ENCODE results near the gene SEMA5A.

SEMA5A gene

DNA sequence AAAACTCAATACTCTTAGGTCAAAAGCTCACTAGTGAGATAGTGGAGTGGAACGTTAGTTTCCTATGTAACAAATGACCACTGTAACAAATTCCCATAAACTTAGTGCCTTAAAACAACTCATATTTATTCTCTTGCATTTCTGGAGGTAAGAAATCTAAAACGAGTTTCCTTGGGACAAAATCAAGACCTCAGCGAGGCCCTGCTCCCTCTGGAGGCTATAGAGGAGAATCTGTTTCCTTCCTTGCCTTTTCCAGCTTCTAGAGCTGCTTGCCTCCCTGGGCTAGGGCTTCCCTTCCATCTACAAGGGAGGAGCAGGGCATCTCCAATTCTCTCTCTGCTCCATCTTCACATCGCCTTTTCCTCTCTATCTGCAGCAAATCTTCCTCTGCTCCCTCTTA is 32.0 kb downstream of the SEMA5A start:
- no peak for DNase-seq

DNA sequence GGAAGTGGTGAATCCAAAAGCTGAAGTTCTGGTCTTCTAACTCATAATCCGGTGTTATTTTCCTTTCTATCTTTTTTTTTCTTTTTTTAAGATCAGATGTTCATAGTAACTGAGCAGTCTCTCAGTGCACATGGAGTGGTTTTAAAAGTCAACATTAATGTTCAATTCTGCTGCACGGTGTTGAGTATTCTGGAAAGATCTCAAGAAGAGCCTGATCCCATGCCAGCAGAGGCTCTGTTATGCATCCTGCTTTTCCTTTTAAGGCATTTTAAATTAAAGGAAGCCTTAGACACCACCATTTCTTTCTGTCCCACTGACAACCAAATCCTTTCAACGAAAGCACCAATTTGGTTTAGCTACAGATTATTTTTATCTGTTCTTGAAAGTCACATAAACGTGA is 33.4 kb downstream of the SEMA5A start:
- DNase-seq: no peak

DNA sequence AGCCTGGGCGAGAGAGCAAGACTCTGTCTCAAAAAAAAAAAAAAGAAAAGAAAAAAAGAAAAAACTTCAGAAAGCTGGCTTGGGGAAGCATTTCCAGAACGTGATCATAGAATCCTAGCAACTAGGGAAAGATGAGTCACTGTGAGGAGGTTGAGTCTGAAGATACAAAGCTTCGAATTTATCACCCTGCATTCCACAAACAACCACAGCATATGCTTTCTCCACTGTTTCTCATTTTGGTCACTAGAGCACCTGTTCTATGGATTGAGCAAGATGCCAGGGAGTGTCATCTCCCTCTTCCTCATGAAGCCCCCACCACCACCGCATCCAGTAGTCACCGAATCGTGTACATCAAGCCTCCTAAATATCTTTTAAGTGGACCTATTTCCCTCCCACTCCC is 37.9 kb downstream of the SEMA5A start:
- no peak for DNase-seq

DNA sequence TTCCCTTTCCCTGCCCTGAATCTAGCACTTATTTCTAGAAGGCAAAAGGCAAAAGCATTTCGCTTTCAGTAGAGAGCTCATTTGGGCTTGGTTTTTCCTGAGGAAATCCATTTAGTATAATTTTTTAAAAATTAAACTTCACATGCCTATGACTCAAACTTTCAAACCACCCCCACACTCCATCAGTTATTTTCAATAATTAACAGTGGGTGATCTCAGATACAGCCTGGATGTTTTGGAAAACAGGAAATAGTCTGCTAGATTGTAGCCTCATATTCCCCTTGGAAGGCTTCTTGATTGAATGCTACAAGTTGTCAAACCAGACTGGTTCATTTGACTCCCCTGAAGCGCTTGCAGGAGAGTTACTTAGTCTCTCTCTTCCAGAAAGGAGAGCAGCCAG is 40.6 kb downstream of the SEMA5A start:
- DNase-seq: no peak

DNA sequence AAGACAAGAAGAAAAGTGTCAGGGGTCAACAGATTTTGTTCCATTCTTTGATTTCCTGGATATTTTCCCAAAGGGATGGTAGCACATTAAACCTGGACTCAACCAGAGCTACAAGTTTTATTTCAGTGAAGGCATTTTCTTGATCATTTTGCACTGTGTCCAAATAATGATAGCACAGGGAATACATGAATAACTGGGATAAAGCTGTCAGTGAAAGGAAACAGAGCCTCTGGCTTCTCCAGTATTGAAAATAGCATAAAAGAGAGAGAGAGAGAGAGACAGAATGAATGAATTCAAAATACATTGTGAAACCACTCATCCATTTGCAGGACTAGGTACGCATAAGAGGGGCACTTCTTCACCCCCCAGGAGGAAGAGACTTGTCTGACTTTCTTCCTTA is 43.0 kb downstream of the SEMA5A start:
- no peak for DNase-seq

DNA sequence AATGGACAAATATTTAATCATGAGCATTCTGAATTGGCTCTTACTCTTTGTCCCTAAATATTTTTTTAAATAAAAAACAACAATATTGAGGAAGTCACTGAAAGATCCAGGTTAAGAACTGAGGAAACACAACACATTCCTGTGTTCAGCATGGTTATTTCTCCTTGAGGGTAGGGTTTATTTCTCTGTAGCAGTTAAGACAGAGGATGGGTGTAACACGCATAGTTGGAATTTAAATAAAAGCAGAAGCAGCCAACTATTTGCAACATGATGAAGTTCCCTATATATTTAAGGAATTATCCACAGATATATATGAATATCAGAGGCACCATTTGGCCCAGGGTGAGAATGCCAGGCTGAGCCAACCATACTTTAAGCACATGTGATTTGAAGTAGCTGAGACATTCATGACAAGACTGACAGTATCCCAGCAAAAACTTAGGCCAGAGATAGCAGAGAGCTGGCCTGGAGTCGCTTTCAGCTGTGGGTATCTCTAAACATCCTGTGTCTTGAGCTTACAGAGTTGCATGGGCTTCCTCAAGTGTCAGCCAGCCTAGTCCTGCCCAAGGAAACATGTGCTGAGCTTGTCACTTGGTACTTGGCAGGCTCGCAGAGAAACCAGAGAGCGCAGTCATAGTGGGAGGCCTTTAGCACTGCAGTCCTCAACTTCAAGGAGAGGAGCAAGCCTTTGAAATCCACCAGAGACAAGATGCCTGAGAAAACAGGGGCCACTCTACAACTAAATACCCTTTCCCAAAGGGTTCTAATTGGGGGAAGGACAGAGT is 43.6 kb downstream of the SEMA5A start:
- DNase-seq: no peak

DNA sequence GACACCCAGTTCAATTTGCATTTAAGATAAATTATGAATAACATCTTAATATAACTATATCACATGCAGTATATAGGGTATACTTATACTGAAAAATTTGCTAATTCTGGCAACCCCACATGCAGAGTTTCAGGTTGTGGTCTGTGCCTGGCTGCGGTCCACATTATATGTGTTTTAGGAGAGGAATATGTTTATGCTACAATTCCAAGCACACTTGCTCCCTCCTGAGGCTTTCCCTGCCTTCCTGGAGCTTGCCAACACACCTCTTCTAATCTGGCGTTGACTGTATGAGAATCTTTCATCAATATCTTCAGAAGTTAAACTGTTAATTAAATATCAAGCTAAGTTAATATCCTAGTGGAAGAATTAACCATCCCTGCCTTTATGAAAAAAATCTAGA is 45.2 kb downstream of the SEMA5A start:
- no peak for DNase-seq

DNA sequence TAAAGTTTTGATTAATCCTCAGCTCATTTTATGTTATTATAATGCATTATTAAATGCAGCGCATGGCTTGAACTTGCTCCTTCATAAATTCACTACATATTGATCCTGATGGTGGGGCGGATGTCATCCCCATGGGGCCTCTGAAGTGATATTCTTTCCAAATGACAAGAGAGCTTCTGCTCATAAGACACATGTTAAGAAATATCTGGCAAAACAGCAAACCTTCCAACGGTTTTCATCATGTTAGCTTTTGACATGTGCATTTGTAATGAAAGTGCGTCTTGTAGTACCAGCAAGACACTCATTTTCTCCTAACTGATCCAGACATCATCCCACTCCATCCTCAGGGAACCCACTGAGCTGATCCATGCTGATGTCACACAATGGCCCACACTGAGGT is 45.7 kb downstream of the SEMA5A start:
- DNase-seq: no peak

DNA sequence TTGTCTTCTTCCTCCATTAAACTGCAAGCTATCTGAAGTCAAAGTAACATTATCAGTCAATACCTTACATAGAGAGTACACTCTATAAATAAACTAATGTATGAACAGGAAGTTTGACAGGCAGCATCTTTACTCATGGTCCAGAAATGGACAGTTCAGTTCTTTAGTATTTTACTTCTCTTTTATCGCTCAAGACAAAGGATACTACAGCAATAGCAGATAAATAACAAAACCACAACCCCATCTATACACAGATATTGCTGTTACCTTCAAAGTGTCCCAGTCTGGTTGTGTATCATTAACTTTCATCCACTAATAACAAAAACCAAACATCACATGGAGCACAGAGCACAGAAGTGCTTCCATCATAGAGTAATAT is 46.4 kb downstream of the SEMA5A start:
- no peak for DNase-seq

DNA sequence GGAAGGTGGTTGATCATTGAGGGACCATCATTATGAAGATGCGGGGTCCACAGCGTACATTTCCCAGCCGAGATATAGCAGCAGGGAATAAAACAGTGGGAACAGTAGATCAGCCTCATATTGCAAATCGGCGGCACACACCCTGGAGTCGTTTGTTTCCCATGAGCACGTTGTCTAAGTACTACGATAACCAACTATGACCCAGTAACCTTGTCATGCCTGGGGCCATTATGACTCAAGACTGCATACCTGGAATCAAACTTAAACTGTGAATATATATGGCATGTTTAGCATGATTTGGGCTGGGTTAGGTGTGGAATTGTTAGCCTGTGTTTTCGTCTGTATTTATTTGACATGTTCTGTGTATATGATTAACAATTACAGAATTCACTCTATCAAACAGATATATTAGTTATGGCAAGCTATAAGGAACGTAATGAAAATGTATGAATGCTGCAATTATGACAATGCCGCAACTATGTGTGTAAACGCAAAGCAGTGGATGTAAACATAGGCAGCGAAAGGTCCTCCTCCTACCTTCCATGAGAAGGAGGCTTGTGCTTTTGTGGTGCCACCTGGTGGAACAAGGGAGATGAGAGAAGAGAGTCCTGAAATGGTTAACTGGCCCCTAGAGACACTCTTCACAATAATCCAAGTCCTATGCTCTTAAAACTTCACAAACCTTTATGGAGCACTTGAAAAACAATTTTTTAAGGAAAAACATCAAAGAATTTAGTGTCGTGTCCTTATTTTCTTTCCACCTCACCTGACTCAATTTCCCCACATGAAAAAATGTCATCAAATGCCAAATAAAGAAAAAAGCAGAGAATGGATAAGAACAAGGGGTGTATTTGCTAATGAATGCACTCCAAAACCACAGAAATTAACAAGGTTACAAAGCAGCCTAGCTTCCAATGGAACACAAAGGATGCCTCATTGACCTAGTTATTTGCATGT is 47.1 kb downstream of the SEMA5A start:
- peak; percentile 65 for DNase-seq

DNA sequence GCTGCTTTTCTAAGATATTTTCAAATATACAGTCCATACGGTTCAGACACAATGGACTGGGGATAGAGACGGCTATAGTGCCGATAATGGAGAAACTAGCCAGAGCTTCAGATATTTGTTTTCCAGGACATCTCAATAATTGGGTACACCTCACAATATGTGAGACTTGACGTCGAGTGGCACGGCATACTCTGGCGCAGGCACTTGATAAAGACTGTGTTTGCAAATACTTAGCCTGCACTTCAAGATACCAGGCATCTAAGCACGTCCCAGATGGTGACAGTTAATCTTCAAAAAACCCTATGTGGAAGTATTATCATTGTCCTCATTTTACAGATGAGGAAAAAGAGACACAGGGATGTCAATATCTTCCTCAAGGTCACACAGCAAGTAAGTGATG is 48.5 kb downstream of the SEMA5A start:
- DNase-seq: no peak

DNA sequence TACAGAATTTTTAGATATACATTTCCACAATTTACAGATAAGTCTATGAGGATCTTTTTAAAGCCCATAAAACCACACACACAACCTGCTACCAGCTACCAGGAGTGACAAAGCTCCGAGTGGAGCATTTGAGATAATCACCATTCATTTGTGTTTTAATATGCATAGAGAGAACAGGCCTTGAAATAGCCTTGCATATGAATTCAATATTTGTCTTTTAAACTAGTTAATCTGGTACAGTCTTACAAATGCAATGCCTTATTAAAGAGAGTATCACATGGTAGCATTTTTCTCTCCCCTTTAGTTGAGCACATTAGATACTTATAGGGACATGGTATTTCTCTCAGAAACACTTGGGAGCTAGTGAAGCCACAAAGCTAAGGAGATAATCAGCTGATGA is 49.1 kb downstream of the SEMA5A start:
- no peak for DNase-seq

DNA sequence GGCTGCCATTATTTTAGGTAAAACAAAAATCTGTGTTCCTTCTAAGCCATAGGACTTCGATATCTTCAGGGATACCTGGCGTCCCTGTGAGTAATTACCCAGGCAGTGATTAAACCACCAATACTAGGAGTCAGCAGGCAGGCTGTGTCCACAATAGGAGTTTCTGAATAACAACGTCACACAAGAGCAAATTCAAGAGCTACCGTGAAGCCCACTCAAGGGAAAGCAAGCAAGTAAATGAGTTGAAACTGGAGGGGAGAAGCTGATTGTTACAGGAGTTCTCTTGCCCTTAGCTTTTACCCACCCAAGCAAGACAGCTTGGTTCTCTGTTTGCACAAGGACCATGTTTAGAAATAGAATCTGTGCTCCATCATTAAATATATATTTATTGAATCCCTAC is 50.8 kb downstream of the SEMA5A start:
- DNase-seq: no peak

DNA sequence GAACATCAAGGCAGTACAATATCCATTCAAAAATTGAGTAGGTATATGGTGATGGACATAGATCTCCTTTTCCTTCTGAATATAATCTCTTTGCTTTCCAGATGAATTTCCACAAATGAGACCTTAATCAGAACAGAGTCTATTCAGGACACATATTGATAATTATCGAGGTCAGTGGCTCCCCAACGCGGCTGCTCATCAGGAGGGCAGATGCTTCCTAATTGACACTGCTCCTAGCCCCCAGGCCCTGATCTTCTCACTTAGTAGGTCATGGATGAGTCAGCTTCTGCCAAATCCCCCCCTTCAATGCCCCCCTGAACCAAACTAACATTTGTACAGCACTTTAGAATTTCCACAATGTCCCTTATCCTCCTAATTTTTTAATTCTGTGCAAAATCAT is 51.6 kb downstream of the SEMA5A start:
- DNase-seq: no peak

DNA sequence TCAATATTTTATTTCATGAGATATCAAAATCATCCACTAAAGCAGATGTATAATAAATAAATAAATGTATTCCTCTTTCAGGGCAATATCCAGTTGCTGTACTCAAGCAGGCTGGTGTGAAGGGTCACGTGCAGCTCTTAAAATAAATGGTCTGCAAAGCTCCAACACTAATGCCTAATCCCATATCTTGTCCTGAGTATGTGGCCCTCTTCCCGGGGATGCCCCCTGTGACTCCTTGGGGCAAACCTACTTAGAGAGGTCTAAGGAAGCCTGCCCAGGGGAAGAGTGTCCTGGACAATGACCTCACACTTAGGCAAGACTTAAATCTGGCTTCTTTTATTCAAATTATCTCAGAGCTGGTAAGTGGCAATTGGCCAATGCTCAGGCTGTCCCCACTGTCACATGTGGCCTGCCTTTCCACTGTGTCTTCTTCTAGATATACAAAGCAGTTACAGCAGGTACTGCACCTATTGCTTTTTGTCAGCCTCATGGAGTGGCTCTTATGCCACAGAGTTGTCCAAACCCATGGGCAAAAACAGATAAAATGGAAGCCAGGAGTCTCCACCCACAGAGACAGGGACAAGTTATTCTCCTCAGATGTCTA is 55.3 kb downstream of the SEMA5A start:
- DNase-seq: no peak

DNA sequence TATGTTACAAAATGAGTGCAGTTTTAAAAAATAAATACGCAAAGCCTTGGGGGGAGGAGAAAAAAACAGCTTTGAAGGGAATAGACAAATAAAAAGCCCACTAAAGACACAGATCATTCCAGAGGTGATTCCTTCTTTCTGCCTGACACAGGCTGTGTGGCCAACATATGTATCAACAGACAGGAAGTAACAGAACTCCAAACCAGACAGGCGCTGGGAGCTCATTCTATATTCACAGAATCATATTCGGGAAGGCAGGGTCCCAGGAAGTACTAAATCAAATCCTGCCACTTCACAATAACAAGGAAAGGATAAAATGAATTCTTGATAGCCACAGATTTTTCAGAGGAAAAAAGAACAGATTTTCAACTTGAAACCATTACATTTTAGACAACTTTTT is 62.1 kb downstream of the SEMA5A start:
- no peak for DNase-seq

DNA sequence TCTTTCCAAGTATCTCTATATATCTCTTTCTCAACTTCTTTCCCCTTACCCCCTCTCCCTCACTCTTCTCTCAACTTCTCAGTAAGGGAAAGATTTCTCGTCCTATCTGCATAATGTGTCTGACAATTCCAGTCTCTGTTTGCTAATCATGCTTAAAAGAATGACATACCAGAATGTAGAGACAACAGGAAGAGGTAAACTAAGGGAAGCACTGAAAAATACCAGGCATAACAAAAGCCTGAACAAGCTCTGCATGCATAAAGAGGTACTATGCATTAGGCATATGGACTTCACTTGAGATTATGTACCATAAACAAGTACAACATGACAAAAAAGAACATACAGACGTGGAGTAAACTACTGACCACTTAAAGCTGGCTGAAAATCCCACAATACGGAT is 62.6 kb downstream of the SEMA5A start:
- no peak for DNase-seq

DNA sequence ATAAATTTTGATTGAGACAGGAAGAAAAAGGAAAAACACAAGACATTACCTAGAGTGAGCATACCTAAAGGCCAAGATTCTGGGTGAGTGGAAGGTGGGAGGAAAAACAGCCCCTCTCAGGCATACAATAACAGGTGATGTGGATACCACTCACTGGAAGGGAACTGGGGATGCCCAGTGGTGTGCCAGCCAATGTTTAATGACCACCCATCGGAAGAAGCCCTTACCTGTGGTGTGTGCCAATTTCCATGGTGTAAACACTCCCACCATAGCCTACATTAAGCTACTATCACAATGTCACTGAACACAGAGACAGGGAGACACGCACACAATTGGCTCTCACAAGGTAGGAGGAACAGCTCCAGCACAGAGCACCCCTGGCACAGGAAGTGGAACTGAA is 63.5 kb downstream of the SEMA5A start:
- DNase-seq: no peak

DNA sequence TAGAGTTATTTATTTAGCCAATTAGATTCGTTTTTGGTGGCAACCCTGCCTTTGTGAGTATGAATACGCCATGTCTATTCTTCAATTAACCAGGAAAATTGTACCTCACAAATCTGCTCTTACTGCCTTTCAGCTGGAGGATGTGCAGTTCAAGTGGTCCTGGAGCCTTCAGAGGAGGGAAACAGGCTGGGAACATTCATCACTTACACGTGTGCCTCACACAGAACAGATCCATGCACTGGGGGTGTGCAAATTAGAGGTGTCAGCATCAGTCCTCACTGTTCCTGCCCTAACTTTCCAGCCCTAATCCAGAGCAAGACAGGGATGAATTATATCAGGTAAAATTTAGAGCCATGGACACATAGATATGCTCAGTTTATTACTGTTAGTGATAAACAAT is 65.4 kb downstream of the SEMA5A start:
- DNase-seq: no peak

DNA sequence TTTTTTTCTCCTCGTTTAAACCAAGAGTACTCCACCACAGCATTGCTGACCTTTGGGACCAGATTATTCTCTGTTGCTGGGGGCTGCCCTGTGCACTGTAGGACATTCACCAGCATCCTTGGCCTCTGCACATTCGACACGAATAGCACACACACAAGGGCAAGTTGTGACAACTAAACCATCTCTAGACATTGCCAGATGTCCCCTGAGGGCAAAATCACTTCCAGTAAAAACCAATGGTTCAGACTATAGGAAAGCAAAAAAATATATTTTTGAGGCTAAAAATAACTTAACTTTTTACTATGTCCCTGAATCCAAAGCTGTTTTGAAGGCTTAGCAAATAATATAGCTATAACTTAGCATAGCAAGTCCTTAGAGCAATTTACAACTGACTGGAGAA is 65.9 kb downstream of the SEMA5A start:
- no peak for DNase-seq

DNA sequence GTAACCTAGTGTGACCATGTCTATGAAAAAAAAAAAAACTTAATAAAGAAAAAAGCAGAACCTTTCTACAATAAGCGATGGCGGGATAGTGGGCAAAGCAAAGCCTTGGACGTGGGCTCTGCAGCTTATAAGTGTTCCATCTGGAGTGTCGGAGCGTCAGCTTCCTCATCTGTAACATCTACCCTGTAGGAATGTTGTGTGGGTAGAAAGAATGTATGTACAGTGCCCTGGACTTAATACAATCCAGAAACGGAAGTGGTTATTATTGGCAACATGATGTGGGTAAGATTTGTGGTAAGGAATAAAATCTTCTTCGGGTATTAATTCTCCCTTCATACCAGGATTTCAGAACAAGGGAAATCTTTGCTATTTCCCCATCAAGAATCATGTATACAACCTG is 66.5 kb downstream of the SEMA5A start:
- no peak for DNase-seq

DNA sequence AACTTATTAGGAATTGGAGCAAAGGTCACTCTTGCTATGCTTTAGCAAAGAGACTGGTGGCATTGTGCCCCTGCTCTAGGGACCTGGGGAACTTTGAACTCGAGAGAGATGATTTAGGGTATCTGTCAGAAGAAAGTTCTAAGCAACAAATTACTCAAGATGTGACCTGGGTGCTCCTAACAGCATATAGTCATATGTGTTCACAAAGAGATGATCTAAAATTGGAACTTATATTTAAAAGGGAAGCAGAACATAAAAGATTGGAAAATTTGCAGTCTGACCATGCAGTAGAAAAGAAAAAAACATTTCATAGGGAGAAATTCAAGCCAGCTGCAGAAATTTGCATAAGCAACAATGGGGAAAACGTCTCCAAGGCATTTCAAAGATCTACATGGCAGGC is 68.3 kb downstream of the SEMA5A start:
- DNase-seq: no peak

DNA sequence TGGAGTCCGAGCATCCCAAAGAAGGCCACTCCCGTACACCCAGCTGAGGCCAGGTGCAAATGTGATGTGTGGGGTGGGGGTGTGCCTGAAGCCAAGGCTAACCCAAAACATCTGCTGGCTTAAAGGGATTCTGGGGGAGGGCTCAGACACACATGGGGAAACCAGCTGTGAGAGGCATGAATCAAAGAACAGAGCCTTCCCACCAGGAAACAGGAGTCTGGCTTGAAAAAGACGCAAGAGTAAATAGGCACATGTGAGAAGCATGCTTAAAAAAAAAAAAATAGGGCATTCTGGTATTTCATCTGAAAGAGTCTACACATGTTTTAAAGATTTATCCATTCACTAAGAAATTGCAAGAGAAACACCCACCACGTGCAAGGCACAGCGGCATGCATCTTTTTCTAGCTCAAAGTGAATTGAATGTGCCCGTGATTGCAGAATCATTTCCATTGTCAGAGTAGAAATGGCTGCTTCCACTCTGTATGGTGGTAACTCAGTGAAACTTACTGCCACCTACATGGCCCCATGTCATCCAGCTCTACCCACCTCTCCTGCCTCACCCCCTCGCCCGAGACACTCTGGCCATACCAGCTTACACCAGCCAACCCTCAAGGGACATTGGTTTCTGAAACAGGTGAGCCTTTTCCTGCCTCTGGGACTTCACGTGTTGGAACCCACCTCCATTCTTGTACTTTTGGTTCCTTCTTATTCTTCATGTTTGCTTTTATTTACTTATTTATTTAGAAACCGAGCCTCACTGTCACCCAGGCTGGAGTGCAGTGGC is 71.5 kb downstream of the SEMA5A start:
- no peak for DNase-seq

All from NCI-H526 treated with DMSO at 0.1 percent for 48 hours (cell line).